Adrenal gland (tissue), 5 donors: ENCODE data around the gene FGD4.

Source experiments
- POLR2A ChIP-seq, 2 donors: fragments of 450-650 bp; IDR thresholded peaks; one replicate each; pipeline ENCODE4 v1.6.1; 2017; ENCODE audit warnings: antibody characterized with exemption in 2 of 2, mild to moderate bottlenecking in 2 of 2, moderate library complexity in 1 of 2
- TF ChIP-seq, protein P1 (sequence below), 6 experiments: fragments of 450-650 bp in 4 of 6; fragments of 200-600 bp in 2 of 6; sonication (generic) in 1 of 6; IDR thresholded peaks; 1 replicate in 5 of 6; 2 replicates in 1 of 6; pipeline versions ENCODE4 v1.5.1 to v1.8.0; 2016 to 2021; ENCODE audit warnings: antibody characterized with exemption in 6 of 6, mild to moderate bottlenecking in 2 of 6, moderate library complexity in 1 of 6
- donor health status: DM: no; HTN: no; CAD: no.

DNA sequence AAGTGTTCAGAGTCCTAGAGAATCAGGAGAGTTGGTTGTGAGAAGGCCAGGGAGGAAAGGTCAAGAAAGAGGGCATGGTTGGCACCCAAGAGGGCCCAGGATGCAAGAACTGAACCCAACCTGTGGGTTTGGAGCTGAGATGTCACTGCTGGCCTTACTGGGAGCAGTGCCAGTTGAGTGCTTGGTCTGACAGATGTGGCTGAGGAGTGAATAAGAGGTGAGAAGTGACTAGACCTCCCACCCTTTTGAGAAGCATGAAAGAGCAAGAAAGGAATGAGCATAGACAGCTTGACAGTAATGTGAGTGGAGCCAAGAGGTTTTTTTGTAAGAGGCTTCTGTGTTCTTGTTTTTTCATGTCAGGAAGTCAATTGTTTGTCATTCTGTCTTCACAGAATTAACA, 95.3 kb downstream of the FGD4 start:
- TF ChIP-seq, protein P1, sequence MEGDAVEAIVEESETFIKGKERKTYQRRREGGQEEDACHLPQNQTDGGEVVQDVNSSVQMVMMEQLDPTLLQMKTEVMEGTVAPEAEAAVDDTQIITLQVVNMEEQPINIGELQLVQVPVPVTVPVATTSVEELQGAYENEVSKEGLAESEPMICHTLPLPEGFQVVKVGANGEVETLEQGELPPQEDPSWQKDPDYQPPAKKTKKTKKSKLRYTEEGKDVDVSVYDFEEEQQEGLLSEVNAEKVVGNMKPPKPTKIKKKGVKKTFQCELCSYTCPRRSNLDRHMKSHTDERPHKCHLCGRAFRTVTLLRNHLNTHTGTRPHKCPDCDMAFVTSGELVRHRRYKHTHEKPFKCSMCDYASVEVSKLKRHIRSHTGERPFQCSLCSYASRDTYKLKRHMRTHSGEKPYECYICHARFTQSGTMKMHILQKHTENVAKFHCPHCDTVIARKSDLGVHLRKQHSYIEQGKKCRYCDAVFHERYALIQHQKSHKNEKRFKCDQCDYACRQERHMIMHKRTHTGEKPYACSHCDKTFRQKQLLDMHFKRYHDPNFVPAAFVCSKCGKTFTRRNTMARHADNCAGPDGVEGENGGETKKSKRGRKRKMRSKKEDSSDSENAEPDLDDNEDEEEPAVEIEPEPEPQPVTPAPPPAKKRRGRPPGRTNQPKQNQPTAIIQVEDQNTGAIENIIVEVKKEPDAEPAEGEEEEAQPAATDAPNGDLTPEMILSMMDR (IDR thresholded peaks at IDR 0.05): no peak
- TF ChIP-seq POLR2A (IDR thresholded peaks at IDR 0.05): no peak
